Right lobe of liver (tissue), 4 donors: Measurements from ENCODE around the gene DNMBP.

Experiments
- POLR2A ChIP-seq: fragments of 450-650 bp; IDR thresholded peaks from one replicate; pipeline ENCODE4 v1.6.1; 2017; ENCODE audit warnings: antibody characterized with exemption, mild to moderate bottlenecking
- TF ChIP-seq, protein P1 (sequence below), 4 donors: fragments of 200-600 bp in 3 of 4; fragments of 450-650 bp in 1 of 4; IDR thresholded peaks; one replicate each; pipeline versions ENCODE4 v1.5.1 to v1.8.0; 2016 to 2022; ENCODE audit warnings: antibody characterized with exemption in 4 of 4, mild to moderate bottlenecking in 2 of 4
- donor health status: DM: no; HTN: no; CAD: no.
- donor health status: DM: no; HTN: no; CAD: no.
- donor health status: DM: no; HTN: yes; CAD: no.

- TF ChIP-seq, protein P1, sequence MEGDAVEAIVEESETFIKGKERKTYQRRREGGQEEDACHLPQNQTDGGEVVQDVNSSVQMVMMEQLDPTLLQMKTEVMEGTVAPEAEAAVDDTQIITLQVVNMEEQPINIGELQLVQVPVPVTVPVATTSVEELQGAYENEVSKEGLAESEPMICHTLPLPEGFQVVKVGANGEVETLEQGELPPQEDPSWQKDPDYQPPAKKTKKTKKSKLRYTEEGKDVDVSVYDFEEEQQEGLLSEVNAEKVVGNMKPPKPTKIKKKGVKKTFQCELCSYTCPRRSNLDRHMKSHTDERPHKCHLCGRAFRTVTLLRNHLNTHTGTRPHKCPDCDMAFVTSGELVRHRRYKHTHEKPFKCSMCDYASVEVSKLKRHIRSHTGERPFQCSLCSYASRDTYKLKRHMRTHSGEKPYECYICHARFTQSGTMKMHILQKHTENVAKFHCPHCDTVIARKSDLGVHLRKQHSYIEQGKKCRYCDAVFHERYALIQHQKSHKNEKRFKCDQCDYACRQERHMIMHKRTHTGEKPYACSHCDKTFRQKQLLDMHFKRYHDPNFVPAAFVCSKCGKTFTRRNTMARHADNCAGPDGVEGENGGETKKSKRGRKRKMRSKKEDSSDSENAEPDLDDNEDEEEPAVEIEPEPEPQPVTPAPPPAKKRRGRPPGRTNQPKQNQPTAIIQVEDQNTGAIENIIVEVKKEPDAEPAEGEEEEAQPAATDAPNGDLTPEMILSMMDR (IDR thresholded peaks at IDR 0.05) = no peak
- TF ChIP-seq POLR2A = no peak
Measured at GRCh38 chr10:99944860-99945259, 64.9 kb downstream of the DNMBP start.
